HL-60/S4 treated with retinoic acid at 250 ng/mL for 4 days and 3 days (cell line): ENCODE results near the gene XRN1.
"Not testable (repeated sequence)": the region's sequence is repeated elsewhere in the genome, so short reads cannot be mapped to it uniquely, and the experiment has no call there.

Experiments used
- in situ Hi-C: fragments of 300-500 bp; cut with MboI; formaldehyde crosslinking; loops from 2 replicates; pipeline ENCODE4 v1.7.0; 2022; ENCODE audit warnings: low sequenced_read_pairs

Gene XRN1

DNA sequence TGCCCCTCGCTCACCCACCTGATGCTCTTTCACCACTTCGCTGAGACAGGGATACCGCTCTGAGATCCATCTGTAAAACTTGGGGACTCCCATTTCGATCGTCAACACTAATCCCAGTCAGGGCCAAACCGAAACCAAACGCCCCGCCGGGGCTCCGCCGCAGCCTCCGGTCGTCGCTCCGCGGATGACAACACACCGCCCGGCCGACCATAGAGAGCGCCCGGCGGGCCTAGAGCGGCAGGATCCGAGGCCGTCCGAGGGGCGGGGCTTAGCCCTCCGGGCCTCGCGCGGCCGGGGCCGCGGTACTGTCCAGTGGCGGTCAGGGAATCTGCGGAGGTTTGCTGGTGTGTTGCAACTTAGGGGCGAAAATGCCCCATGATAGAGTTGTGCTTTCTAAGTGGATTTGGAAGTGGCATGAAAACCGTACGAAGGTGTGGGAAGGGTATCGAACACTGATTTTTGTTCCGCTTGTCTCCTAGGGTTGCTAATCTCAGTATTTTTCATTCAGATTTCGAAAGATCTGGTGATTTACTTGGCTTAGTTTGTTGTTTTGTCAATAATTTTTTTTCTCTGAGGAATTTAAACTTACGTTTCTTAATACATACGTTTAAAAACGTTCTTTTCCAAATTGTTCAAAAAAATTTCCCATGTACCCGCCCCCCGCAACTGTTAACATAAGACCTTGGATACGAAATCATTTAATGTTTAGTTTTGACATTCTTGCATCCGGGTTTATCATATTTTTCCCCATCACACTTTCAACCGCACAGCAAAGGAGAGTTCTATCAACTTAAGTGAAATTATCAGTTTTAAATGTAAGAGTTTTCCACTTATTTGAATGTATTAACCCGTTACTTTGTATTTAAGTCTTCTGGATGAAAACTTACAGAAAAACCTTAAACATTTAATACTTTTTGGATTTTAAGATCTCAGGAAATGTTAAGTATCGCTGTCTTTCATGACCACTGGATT, at the start of gene XRN1:
XRN1 (minus strand) TSS at position 186 of the 972 bp plus-strand sequence; CDS start at position 93, 93 bp downstream.
- in situ Hi-C loops, result no loop called here

DNA sequence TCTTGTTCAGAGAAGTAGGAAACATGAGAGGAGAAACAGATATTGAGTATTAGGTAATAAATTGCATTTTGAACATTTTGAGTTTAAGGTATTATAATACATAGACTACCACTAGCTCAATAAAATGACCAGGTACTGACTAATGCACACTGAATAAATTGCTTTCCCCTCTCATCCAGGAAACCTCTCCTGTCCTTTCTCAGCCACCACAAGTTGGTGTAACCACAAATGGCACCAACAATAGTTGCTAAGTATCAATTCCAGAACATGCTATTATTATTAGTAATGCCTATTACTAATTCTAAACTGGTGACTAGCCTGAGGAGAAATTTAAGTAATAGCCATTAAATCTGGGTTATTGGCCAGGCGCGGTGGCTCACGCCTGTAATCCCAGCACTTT, 47.3 kb upstream of the XRN1 start:
- in situ Hi-C loops, result no loop called here

- in situ Hi-C loops, result no loop called here
These were observed 44.3 kb upstream of the XRN1 start for GRCh38 chr3:142492184-142492583.

DNA sequence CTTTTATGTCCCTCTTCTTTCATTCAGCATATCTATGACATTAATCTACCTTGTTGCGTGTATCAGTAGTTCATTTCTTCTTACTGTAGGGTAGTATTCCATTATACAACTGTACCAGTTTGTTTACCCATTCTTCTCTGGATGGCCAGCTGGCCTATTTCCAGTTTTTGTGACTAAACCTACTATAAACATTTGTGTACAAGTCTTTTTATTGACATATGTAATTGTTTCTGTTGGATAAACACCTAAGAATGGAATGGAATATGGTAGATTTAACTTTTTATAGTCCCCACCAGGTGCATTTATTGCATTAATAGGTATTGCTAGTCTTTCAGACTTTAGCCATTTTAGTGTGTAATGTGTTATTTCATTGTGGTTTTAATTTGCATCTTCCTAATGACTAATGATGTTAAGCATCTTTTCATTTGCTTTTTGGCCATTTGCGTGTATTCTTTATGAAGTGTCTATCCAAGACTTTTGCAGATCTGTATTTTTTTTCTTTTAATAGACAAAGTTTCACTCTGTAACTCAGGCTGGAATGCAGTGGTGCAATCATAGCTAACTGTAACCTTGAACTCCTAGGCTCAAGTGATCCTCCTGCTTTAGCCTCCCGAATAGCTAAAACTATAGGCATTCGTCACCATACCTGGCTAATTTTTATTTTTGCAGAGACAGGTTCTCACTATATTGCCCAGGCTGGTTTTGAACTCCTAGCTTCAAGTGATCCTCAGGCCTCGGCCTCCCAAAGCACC, 41.9 kb upstream of the XRN1 start:
- in situ Hi-C loops, result no loop called here

- in situ Hi-C loops, result no loop called here
These were observed 37.1 kb upstream of the XRN1 start for GRCh38 chr3:142484912-142485435.

DNA sequence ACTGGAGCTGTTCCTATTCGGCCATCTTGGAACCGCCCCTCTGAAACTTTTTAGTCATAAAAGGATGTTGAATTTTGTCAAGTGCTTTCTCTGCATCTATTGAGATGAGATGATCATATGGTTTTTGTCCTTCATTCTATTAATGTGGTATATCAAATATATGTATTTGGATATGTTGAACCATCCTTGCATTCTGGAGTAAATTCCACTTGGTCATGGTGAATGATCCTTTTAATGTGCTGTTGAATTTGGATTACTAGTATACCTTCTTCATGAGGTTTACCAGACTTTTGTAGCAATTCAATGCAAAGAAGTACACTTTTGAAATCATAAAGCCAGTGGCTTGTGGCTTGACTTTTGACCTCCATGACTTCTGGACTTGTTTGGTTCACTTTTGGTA, 33.4 kb upstream of the XRN1 start:
- in situ Hi-C loops, result no loop called here

GRCh38 chr3:142470826-142471225, 23.0 kb upstream of the XRN1 start:
- in situ Hi-C loops, result no loop called here

DNA sequence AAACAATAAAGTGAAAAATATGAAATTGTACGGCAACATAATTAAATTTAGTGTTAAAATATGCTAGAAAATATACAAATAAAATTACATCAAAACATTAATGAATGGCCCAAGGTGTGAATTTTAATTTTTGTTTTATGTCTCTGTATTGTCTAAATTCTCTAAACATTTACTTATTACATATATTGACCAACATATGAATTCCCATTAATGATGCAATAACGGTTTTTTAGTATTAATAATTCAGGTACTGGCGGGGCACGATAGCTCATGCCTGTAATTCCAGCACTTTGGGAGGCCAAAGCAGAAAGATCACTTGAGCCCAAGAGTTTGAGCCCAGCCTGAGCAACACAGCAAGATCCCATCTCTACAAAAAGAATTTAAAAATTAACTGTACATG, 20.6 kb upstream of the XRN1 start:
- in situ Hi-C loops, result no loop called here

DNA sequence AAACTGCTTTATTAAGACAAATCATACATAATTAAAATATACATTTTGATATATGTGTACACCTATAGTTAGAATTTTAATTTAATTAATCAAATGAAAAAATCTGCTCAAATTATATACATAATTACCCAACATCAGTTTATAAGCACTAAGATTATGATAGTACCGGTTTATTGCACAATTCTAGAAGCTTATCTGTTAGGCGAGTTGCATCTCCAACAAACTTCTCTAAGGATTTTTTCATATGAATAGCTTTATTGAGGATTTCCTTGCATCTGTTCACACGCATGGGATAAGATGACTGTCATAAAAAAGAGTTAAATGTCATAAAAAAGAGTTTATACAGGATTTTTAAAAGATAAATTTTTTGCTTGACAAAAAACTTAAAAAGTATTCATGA, 19.9 kb upstream of the XRN1 start:
- in situ Hi-C loops, result no loop called here

GRCh38 chr3:142460689-142461088, 12.9 kb upstream of the XRN1 start:
- in situ Hi-C loops, result no loop called here

DNA sequence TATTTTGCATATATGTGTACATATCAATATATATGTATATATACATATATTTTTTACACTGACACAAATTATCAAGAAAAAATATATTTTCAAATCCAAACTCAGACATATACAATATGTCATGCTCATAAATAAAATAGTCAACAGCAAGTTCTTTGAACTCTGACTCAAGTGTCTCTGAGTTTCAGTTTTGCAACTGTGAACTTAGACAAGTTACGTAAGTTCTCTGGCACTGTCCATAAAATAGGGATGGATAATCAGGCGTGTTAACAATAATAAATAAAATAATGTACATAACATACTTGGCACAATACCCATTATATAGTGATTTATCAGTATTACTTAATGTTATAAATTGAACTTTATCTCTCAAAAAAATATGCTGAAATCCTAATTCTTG, 12.1 kb upstream of the XRN1 start:
- in situ Hi-C loops, result no loop called here

GRCh38 chr3:142459096-142459495, 11.3 kb upstream of the XRN1 start:
- in situ Hi-C loops, result no loop called here

GRCh38 chr3:142450881-142451280, 3.0 kb upstream of the XRN1 start:
- in situ Hi-C loops, result no loop called here

GRCh38 chr3:142450189-142450588, 2.4 kb upstream of the XRN1 start:
- in situ Hi-C loops, result no loop called here

GRCh38 chr3:142447301-142447851, 461 bp downstream of the XRN1 start:
- in situ Hi-C loops, result no loop called here

DNA sequence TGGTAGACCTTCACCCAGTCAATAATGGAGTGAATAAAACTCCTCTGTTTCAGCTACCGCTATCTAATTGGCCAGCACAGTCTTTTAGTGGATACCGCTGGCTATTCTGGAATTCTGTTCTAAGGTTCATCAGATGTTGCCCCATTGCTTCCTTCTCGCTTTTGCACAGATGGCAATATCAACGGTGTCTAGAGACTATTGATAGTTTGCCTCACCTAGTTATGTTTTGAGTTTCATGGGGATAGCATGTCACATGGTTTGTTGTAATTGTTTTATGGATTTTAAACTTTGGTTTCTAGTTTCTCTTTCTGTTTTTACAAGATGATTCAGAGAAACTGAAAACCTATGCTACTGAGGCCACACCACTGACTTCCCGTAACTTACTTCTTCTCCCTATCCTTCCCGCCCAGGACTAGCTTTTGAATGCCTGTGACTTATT, 2.0 kb downstream of the XRN1 start:
- in situ Hi-C loops, result no loop called here

GRCh38 chr3:142444343-142444742, 3.5 kb downstream of the XRN1 start:
- in situ Hi-C loops, result no loop called here

- in situ Hi-C loops, result not testable (repeated sequence)
These were observed 4.8 kb downstream of the XRN1 start for GRCh38 chr3:142443060-142443459.

DNA sequence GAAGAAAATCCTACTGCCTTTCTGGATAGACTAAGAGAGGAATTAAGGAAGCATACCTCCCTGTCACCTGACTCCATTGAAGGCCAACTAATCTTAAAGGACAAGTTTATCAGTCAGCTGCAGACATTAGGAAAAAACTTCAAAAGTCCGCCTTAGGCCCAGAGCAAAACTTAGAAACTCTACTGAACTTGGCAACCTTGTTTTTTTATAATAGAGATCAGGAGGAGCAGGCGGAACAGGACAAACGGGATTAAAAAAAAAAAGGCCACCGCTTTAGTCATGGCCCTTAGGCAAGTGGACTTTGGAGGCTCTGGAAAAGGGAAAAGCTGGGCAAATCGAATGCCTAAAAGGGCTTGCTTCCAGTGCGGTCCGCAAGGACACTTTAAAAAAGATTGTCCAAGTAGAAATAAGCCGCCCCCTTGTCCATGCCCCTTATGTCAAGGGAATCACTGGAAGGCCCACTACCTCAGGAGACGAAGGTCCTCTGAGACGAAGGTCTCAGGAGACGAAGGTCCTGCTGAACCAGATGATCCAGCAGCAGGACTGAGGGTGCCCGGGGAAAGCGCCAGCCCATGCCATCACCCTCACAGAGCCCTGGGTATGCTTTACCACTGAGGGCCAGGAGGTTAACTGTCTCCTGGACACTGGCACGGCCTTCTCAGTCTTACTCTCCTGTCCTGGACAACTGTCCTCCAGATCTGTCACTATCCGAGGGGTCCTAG, 8.2 kb downstream of the XRN1 start:
- in situ Hi-C loops, result not testable (repeated sequence)

- in situ Hi-C loops, result not testable (repeated sequence)
These were observed 9.7 kb downstream of the XRN1 start for GRCh38 chr3:142438096-142438495.
